SK-N-SH (cell line): ENCODE measurements around the gene REEP3.

Source experiments
- RAD21 ChIP-seq: IDR thresholded peaks from 2 replicates; pipeline ENCODE4 v1.6.1; 2012; ENCODE audit warnings: mild to moderate bottlenecking, low read length
- TF ChIP-seq, protein P1 (sequence below): IDR thresholded peaks from 2 replicates; pipeline ENCODE4 v1.6.1; 2012; ENCODE audit warnings: mild to moderate bottlenecking, low read depth, low read length, moderate library complexity
- TF ChIP-seq, protein P2 (sequence below): IDR thresholded peaks from 2 replicates; pipeline ENCODE4 v1.4.0; 2012; ENCODE audit warnings: low read depth

DNA sequence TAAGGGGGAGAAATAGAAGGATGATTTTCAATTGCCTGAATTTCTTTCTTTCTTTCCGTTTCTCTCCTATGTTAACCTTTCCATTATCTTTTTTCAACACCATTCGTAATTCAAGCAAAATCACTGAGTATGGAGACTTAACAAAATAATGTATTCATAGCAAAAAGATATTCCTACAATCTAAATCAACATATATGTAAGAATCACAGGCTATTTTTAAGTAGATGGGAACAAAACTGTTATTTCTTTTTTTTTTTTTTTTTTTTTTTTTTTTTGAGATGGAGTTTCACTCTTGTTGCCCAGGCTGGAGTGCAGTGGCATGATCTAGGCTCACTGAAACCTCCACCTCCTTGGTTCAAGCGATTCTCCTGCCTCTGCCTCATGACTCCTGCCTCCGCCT, 28.2 kb upstream of the REEP3 start:
- no peak for TF ChIP-seq RAD21
- TF ChIP-seq, protein P1, sequence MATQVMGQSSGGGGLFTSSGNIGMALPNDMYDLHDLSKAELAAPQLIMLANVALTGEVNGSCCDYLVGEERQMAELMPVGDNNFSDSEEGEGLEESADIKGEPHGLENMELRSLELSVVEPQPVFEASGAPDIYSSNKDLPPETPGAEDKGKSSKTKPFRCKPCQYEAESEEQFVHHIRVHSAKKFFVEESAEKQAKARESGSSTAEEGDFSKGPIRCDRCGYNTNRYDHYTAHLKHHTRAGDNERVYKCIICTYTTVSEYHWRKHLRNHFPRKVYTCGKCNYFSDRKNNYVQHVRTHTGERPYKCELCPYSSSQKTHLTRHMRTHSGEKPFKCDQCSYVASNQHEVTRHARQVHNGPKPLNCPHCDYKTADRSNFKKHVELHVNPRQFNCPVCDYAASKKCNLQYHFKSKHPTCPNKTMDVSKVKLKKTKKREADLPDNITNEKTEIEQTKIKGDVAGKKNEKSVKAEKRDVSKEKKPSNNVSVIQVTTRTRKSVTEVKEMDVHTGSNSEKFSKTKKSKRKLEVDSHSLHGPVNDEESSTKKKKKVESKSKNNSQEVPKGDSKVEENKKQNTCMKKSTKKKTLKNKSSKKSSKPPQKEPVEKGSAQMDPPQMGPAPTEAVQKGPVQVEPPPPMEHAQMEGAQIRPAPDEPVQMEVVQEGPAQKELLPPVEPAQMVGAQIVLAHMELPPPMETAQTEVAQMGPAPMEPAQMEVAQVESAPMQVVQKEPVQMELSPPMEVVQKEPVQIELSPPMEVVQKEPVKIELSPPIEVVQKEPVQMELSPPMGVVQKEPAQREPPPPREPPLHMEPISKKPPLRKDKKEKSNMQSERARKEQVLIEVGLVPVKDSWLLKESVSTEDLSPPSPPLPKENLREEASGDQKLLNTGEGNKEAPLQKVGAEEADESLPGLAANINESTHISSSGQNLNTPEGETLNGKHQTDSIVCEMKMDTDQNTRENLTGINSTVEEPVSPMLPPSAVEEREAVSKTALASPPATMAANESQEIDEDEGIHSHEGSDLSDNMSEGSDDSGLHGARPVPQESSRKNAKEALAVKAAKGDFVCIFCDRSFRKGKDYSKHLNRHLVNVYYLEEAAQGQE, result no peak
- TF ChIP-seq, protein P2, sequence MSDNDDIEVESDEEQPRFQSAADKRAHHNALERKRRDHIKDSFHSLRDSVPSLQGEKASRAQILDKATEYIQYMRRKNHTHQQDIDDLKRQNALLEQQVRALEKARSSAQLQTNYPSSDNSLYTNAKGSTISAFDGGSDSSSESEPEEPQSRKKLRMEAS, result no peak
